H1 (cell line): ENCODE results near the gene KCNJ3. TPM values are rescaled to one million over a fixed set of nuclear protein-coding genes. Genes with fewer than 3 reads are reported as not detected.

Experiments used
- polyA plus RNA-seq, 7 experiments: library from polyadenylated mRNA; depleted of rRNA in 3 of 7; stranded (reverse) in 5 of 7; unstranded in 2 of 7; fragments of >200 nt in 5 of 7; fragments of 200-250 nt in 2 of 7; gene quantifications; 1 replicate in 5 of 7; 2 replicates in 1 of 7; 4 replicates in 1 of 7; pipeline versions ENCODE4 v1.2.1 to v1.2.3, GENCODE V29; 2011 to 2013; ENCODE audit warnings: missing spikeins in 2 of 7, mixed read lengths in 2 of 7
- total RNA-seq: library from RNA; stranded (reverse); fragmentation: NEBNext Ultra II Directional; extraction: Animal tissue kit (Norgen Biotek cat#: 25700); gene quantifications from 2 replicates; pipeline ENCODE4 v1.2.1, GENCODE V29; 2021
- TF ChIP-seq, protein P1 (sequence below): IDR thresholded peaks from 2 replicates; pipeline ENCODE4 v1.6.1; 2012; ENCODE audit warnings: low read length, inconsistent platforms

KCNJ3 gene
- total and polyA plus RNA-seq, 2 of the 8 experiments (the other 6 are each of a cell fraction or from before 2014, with no cell fraction given) = 0.11 to 0.50 TPM

- TF ChIP-seq, protein P1, sequence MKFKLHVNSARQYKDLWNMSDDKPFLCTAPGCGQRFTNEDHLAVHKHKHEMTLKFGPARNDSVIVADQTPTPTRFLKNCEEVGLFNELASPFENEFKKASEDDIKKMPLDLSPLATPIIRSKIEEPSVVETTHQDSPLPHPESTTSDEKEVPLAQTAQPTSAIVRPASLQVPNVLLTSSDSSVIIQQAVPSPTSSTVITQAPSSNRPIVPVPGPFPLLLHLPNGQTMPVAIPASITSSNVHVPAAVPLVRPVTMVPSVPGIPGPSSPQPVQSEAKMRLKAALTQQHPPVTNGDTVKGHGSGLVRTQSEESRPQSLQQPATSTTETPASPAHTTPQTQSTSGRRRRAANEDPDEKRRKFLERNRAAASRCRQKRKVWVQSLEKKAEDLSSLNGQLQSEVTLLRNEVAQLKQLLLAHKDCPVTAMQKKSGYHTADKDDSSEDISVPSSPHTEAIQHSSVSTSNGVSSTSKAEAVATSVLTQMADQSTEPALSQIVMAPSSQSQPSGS = no peak
Measured at GRCh38 chr2:154813636-154814035, 115.1 kb downstream of the KCNJ3 start (continued).
